Mucosa of descending colon (tissue), 3 donors: ENCODE measurements around the gene DCC. TPM values are rescaled to one million over a fixed set of nuclear protein-coding genes. Genes with fewer than 3 reads are reported as not detected.

Source experiments
- ATAC-seq: fragments of 200-7000 bp; cut with Tn5 transposase; one replicate; pipeline ENCODE4 v1.9.1; 2020; ENCODE audit warnings: mild to moderate bottlenecking, moderate library complexity
- DNase-seq, 3 donors: peaks; one replicate each; pipeline ENCODE4 v3.0.0-alpha.2; 2020
- H3K36me3 ChIP-seq: fragments of 200-600 bp; one replicate; pipeline ENCODE4 v1.8.0; 2021; ENCODE audit warnings: low read depth, mild to moderate bottlenecking
- H3K4me1 ChIP-seq: fragments of 200-600 bp; one replicate; pipeline ENCODE4 v1.8.0; 2021; ENCODE audit warnings: low read depth, mild to moderate bottlenecking
- H3K4me3 ChIP-seq: fragments of 200-600 bp; one replicate; pipeline ENCODE4 v1.8.0; 2021; ENCODE audit warnings: mild to moderate bottlenecking
- H3K9me3 ChIP-seq: fragments of 200-600 bp; one replicate; pipeline ENCODE4 v1.8.0; 2021; ENCODE audit warnings: mild to moderate bottlenecking
- CTCF ChIP-seq: fragments of 200-600 bp; IDR thresholded peaks from one replicate; pipeline ENCODE4 v1.8.0; 2022; ENCODE audit warnings: antibody characterized with exemption, mild to moderate bottlenecking
- intact Hi-C, 2 donors: fragments of 100-400 bp; cut with DNase I in 1 of 2; cut with micrococcal nuclease in 1 of 2; formaldehyde crosslinking; loops; one replicate each; pipeline versions ENCODE4 v1.11.0 to v1.11.1; 2022; cut with DNase I, micrococcal nuclease
- total RNA-seq, 3 donors: library from RNA; stranded (reverse); fragmentation: NEBNext Ultra II Directional in 2 of 3; extraction: Animal tissue kit (Norgen Biotek cat#: 25700) in 2 of 3; gene quantifications; one replicate each; pipeline versions ENCODE4 v1.2.1 to v1.2.4, GENCODE V29; 2021 to 2023
- donor health status: DM: no; HTN: no; CAD: no; lungs with moderate emphysema.
- donor health status: DM: no; HTN: no; CAD: no.
- donor health status: DM: no; HTN: yes; CAD: no.

DCC gene
- total RNA-seq, 3 donors from 2014 or later: 0.26 to 1.3 (median 0.34) TPM

GRCh38 chr18:53225567-53226325 lies 885.7 kb downstream of the DCC start:
- no peaks in the 10 kb centered on the region for H3K4me1 ChIP-seq
- H3K9me3 ChIP-seq: no peaks in the 10 kb centered on the region
- intact Hi-C loops: no loop called here
- DNase-seq (no peak), ATAC-seq (no peak)
- no peak for TF ChIP-seq CTCF
- no peaks in the 10 kb centered on the region for H3K36me3 ChIP-seq
- no peak overlapping the region for H3K4me3 ChIP-seq

DNA sequence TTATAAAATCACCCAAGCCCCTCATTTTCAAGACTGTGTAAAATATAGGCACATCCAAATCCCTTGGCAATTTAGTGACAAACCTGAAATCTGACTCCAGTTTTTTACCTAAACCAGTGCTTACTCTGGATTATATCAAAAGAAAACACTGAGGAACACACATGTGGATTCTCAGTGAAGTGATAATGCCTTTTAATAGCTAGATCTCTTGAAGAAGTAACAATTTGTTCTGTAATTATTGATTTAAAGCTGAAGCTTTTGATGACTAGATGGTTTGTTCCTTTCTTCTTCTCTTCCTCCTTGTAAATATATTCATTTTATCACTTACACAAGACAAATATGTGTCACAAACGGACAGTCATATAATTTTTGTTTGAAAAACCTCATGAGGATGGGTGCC lies 894.6 kb downstream of the DCC start:
- TF ChIP-seq CTCF: no peak
- no peaks in the 10 kb centered on the region for H3K36me3 ChIP-seq
- intact Hi-C loops: no loop called here

GRCh38 chr18:53241161-53241560 lies 901.2 kb downstream of the DCC start:
- no peak overlapping the region for H3K4me3 ChIP-seq
- H3K36me3 ChIP-seq: no peaks in the 10 kb centered on the region
- no peak for TF ChIP-seq CTCF
- no peak for ATAC-seq
- DNase-seq: no peak
- intact Hi-C loops: no loop called here
- no peaks in the 10 kb centered on the region for H3K9me3 ChIP-seq
- no peaks in the 10 kb centered on the region for H3K4me1 ChIP-seq

More for the DNA sequence above, 894.6 kb downstream of the DCC start:
- ATAC-seq (no peak), DNase-seq (no peak)
- H3K4me1 ChIP-seq: no peaks in the 10 kb centered on the region
- H3K4me3 ChIP-seq: no peak overlapping the region
- H3K9me3 ChIP-seq: no peaks in the 10 kb centered on the region

DNA sequence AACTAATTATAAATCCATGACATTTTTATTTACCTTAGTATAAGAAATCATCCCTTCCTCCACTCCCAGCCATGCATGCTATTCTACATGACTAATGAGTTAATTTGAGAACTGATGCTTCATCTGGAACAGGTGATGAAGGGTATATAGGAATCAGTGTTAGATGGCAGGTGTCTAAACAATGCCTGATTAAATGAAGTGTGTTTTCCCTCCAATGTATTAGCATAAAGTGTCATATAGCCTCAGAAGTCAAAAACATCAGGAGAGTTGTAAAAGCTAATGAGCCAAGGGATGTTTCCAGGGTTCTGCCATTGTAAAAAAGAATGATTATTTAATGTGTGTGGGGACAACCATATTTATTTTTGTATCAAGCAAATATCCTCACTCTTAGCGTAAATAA lies 913.8 kb downstream of the DCC start:
- intact Hi-C loops: no loop called here
- H3K36me3 ChIP-seq: no peaks in the 10 kb centered on the region
- H3K4me1 ChIP-seq: no peaks in the 10 kb centered on the region
- H3K4me3 ChIP-seq: no peak overlapping the region
- DNase-seq: no peak
- no peak for TF ChIP-seq CTCF
- no peak for ATAC-seq
- H3K9me3 ChIP-seq: no peaks in the 10 kb centered on the region

DNA sequence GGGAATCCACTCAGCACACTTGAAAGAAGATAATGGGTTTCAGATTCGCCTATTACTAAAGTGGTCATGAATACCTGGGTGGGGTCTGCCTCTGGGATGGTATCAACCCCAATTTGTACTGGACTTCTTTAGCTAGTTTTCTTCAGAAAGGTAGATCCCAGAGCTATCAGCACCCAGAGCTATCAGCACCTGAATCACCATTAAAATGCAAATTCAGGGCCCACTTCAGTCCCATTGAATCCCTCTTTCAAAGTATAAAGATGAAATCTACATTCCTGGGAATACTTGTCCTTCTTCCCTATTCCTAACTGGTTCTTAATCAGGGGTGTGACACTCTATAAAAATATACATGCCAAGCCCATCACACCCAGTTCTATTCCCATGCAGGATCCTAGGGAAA lies 914.3 kb downstream of the DCC start:
- Histone ChIP-seq H3K36me3 (no peaks in the 10 kb centered on the region), H3K4me3 (no peak overlapping the region), H3K9me3 (no peaks in the 10 kb centered on the region), H3K4me1 (no peaks in the 10 kb centered on the region)
- DNase-seq (no peak), ATAC-seq (no peak)
- no peak for TF ChIP-seq CTCF
- intact Hi-C loops: no loop called here
